ENCODE data around the gene CPA5. TPM values are rescaled to one million over a fixed set of nuclear protein-coding genes. Genes with fewer than 3 reads are reported as not detected.

CPA5 gene
- total and polyA plus RNA-seq, 2 of the 8 experiments (the other 6 are each of a cell fraction or from before 2014, with no cell fraction given), result 0.12 TPM; not detected in 1

DNA sequence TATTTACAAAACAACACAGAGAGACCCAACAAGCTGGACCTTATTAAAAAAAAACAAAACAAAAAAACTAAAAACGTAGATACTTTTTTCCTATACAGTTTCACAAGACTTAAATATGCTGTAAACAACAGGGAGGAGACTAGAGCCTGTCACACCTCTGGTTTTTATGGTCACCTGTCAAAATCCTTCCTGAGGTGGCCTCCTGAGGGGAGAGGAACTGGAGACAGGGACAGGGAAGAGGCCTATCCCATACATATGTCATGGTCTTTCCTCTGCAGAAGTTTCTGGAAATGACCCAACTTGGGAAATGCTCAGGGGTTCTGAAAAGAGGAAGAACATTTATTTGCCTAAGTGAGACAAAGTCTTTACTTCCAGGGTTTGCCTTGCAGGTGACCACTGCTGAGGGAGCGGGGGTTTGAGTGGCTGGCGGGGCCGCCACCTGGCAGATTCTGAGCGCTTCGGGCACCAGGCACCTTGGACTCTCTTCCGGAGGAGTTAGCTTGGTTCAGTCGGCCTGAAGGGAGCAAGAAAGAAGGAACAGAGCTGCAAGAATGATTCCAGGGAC is 54.0 kb downstream of the CPA5 start:
- Histone ChIP-seq H3K36me3 (ENCODE audit: control insufficient read depth in 2 of 4, insufficient read depth in 4 of 4, low read length in 3 of 4) (no peaks in the 10 kb centered on the region), H3K4me3 (ENCODE audit: extremely low read depth in 1 of 4, insufficient read depth in 2 of 4, low read depth in 3 of 4, low read length in 4 of 4) (no peak overlapping the region), H2AK5ac (ENCODE audit: low read depth, low read length) (no peak overlapping the region), H3K27ac (ENCODE audit: low read depth, low read length) (no peak overlapping the region), H2BK20ac (ENCODE audit: low read length) (no peak overlapping the region), H4K8ac (ENCODE audit: extremely low read depth, insufficient read depth, low read length) (no peak overlapping the region), H2BK5ac (ENCODE audit: low read depth, low read length) (no peak overlapping the region), H3K4ac (replicated peaks; ENCODE audit: insufficient read length, low read depth, low read length) (no peak overlapping the region), H2BK15ac (ENCODE audit: low read length) (no peak overlapping the region), H3K9me3 (ENCODE audit: insufficient read depth in 2 of 2, low read depth in 1 of 2, low read length in 1 of 2) (no peaks in the 10 kb centered on the region), H2BK12ac (ENCODE audit: low read depth, low read length) (no peak overlapping the region), H3K4me2 (ENCODE audit: insufficient read depth in 1 of 2, low read depth in 2 of 2, low read length in 2 of 2) (no peak overlapping the region), H2BK120ac (replicated peaks; ENCODE audit: low read depth, low read length) (no peak overlapping the region), H2AFZ (ENCODE audit: low read length) (no peak overlapping the region), H3K79me2 (ENCODE audit: control insufficient read depth in 1 of 2, insufficient read depth in 2 of 2, low read length in 2 of 2) (no peaks in the 10 kb centered on the region), H4K91ac (replicated peaks; ENCODE audit: insufficient read length, low read length) (no peak overlapping the region), H4K20me1 (replicated peaks in 1 of 2; ENCODE audit: control insufficient read depth in 1 of 2, insufficient read depth in 2 of 2, low read length in 2 of 2) (no peaks in the 10 kb centered on the region), H3K23me2 (ENCODE audit: low read depth, low read length) (no peaks in the 10 kb centered on the region), H4K5ac (ENCODE audit: insufficient read length, low read depth, low read length) (no peak overlapping the region), H3K18ac (ENCODE audit: extremely low read depth, low read length) (no peak overlapping the region), H3K79me1 (ENCODE audit: low read depth, low read length) (no peaks in the 10 kb centered on the region), H3K23ac (ENCODE audit: insufficient read length) (no peak overlapping the region), H3K9ac (replicated peaks in 1 of 4; ENCODE audit: extremely low read depth in 1 of 4, low read depth in 3 of 4, low read length in 3 of 4) (no peak overlapping the region), H3K27me3 (replicated peaks in 1 of 4; ENCODE audit: control insufficient read depth in 3 of 4, extremely low read depth in 1 of 4, insufficient read depth in 3 of 4, low read length in 3 of 4) (no peaks in the 10 kb centered on the region), H3K4me1 (replicated peaks in 1 of 4; ENCODE audit: control insufficient read depth in 3 of 4, insufficient read depth in 4 of 4, low read length in 3 of 4) (peaks cover 0 to 2% (median 0%) of the 10 kb centered on the region in 4 experiments; a peak in 2 of 7 replicates), H3K14ac (ENCODE audit: insufficient read length) (no peak overlapping the region), H3K56ac (replicated peaks; ENCODE audit: insufficient read length, low read depth, low read length) (no peak overlapping the region)
- ChIA-PET CTCF (ENCODE audit: partially characterized antibody) (interaction anchor here (1.3 to 2.3 kb wide), 2 partner anchors 18 to 155 kb away, joined by 3 to 11 read pairs; partner anchors contain the start of gene CPA1), POLR2A (ENCODE audit: partially characterized antibody) (no interaction called here)
- 93% methylated on average over 8 of the region's 8 CpGs; no CpG with 5 or more reads in 1 of the 2 experiments for WGBS, 2 experiments (ENCODE audit: extremely low coverage in 1 of 2, insufficient coverage in 1 of 2, insufficient read length in 1 of 2, insufficient replicate concordance in 2 of 2, low coverage in 1 of 2, low lambda C conversion rate in 2 of 2, missing lambda C conversion rate in 1 of 2)
- DNase-seq (ENCODE audit: low read depth in 1 of 2, low spot score in 2 of 2) (no peak), FAIRE-seq (no peak)
- no peak for TF ChIP-seq NANOG (IDR thresholded peaks at IDR 0.05; ENCODE audit: insufficient read depth, low read depth, low read length, poor library complexity, severe bottlenecking)
- TF ChIP-seq RBBP5 (IDR thresholded peaks at IDR 0.05; ENCODE audit: borderline replicate concordance, low read depth, low read length), result no peak
- TF ChIP-seq CHD2 (IDR thresholded peaks at IDR 0.05; ENCODE audit: low read length), result no peak
- TF ChIP-seq NRF1 (IDR thresholded peaks at IDR 0.05; ENCODE audit: low read depth, low read length), result no peak
- no peak for TF ChIP-seq SP1 (IDR thresholded peaks at IDR 0.05; ENCODE audit: low read depth, low read length)
- no peak for TF ChIP-seq ASH2L (IDR thresholded peaks at IDR 0.05; ENCODE audit: low read length)
- TF ChIP-seq, protein P1, sequence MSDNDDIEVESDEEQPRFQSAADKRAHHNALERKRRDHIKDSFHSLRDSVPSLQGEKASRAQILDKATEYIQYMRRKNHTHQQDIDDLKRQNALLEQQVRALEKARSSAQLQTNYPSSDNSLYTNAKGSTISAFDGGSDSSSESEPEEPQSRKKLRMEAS (IDR thresholded peaks at IDR 0.05), result no peak
- no peak for TF ChIP-seq BCL11A (IDR thresholded peaks at IDR 0.05; ENCODE audit: low read depth in 2 of 2, low read length in 2 of 2)
- no peak for TF ChIP-seq EP300 (IDR thresholded peaks at IDR 0.05; ENCODE audit: borderline replicate concordance in 1 of 2, low read depth in 2 of 2, low read length in 2 of 2)

Data from H1 (cell line).